Osteoblast (primary cell): ENCODE data around the gene SESN2. TPM values are rescaled to one million over a fixed set of nuclear protein-coding genes. Genes with fewer than 3 reads are reported as not detected.

Experiments used
- DNase-seq: peaks from one replicate; pipeline ENCODE4 v3.0.0; 2011; ENCODE audit warnings: low spot score, mixed read lengths; ENCODE audit not compliant: insufficient read length; ENCODE audit errors: missing footprints
- H2AFZ ChIP-seq: 2 replicates; pipeline ENCODE4 v1.6.0; 2011; ENCODE audit warnings: mild to moderate bottlenecking, low read length
- H3K27ac ChIP-seq: 2 replicates; pipeline ENCODE4 v1.5.1; 2011; ENCODE audit warnings: mild to moderate bottlenecking, low read depth, low read length, moderate library complexity
- H3K27me3 ChIP-seq: 2 replicates; pipeline ENCODE4 v1.6.0; 2012; ENCODE audit warnings: mild to moderate bottlenecking, control low read depth, inconsistent platforms, low read length, moderate library complexity; ENCODE audit not compliant: insufficient read depth
- H3K36me3 ChIP-seq: 2 replicates; pipeline ENCODE4 v1.5.1; 2011; ENCODE audit warnings: mild to moderate bottlenecking, low read length, control low read depth, moderate library complexity; ENCODE audit not compliant: insufficient read depth
- H3K4me1 ChIP-seq: 2 replicates; pipeline ENCODE4 v1.5.1; 2011; ENCODE audit warnings: mild to moderate bottlenecking, low read length, control low read depth, moderate library complexity; ENCODE audit not compliant: insufficient read depth
- H3K4me2 ChIP-seq: 2 replicates; pipeline ENCODE4 v1.6.0; 2011; ENCODE audit warnings: mild to moderate bottlenecking, low read length; ENCODE audit not compliant: insufficient read depth
- H3K4me3 ChIP-seq: fragments of 200-600 bp; sonication (generic); 3 replicates; pipeline ENCODE4 v1.5.1; 2012; ENCODE audit warnings: mild to moderate bottlenecking, low read length, inconsistent platforms; ENCODE audit not compliant: insufficient read depth
- H3K79me2 ChIP-seq: 2 replicates; pipeline ENCODE4 v1.6.0; 2012; ENCODE audit warnings: mild to moderate bottlenecking, low read length, control low read depth, inconsistent platforms; ENCODE audit not compliant: insufficient read depth
- H3K9me3 ChIP-seq: 2 replicates; pipeline ENCODE4 v1.5.1; 2011; ENCODE audit warnings: low read depth, low read length, control low read depth
- H4K20me1 ChIP-seq: 2 replicates; pipeline ENCODE4 v1.6.0; 2012; ENCODE audit warnings: mild to moderate bottlenecking, low read length, control low read depth; ENCODE audit not compliant: insufficient read depth
- CTCF ChIP-seq: IDR thresholded peaks from 2 replicates; pipeline ENCODE4 v1.5.1; 2011; ENCODE audit warnings: mild to moderate bottlenecking, low read depth, low read length, moderate library complexity; ENCODE audit errors: extremely low read depth
- total RNA-seq: library from RNA; depleted of rRNA; stranded (reverse); fragments of >200 nt; gene quantifications from 2 replicates; pipeline ENCODE4 v1.2.3, GENCODE V29; 2012

The SESN2 gene
- total RNA-seq, 1 donor, result 59.7 TPM

- Histone ChIP-seq H3K4me3 (no peak overlapping the region), H3K4me1 (peaks cover 5% of the 10 kb centered on the region), H3K27me3 (no peaks in the 10 kb centered on the region), H3K4me2 (no peak overlapping the region), H3K36me3 (no peaks in the 10 kb centered on the region), H3K9me3 (no peaks in the 10 kb centered on the region), H4K20me1 (no peaks in the 10 kb centered on the region), H3K27ac (no peak overlapping the region), H2AFZ (peak overlapping the region; percentile 78), H3K79me2 (no peaks in the 10 kb centered on the region)
- no peak for TF ChIP-seq CTCF
- peak; percentile 76 for DNase-seq
Measured at GRCh38 chr1:28313702-28314546, 54.6 kb downstream of the SESN2 start.

- H2AFZ ChIP-seq, result no peak overlapping the region
- no peak overlapping the region for H3K4me2 ChIP-seq
- no peaks in the 10 kb centered on the region for H3K27me3 ChIP-seq
- TF ChIP-seq CTCF, result no peak
- H4K20me1 ChIP-seq, result no peaks in the 10 kb centered on the region
- peaks cover 5% of the 10 kb centered on the region for H3K4me1 ChIP-seq
- no peaks in the 10 kb centered on the region for H3K36me3 ChIP-seq
- H3K27ac ChIP-seq, result no peak overlapping the region
- peak; percentile 46 for DNase-seq
- no peaks in the 10 kb centered on the region for H3K79me2 ChIP-seq
- H3K9me3 ChIP-seq, result no peaks in the 10 kb centered on the region
- H3K4me3 ChIP-seq, result no peak overlapping the region
Measured at GRCh38 chr1:28314547-28314941, 55.2 kb downstream of the SESN2 start.

GRCh38 chr1:28317014-28317413 lies 57.7 kb downstream of the SESN2 start:
- H3K4me2 ChIP-seq, result no peak overlapping the region
- no peak for DNase-seq
- no peak overlapping the region for H3K4me3 ChIP-seq
- H4K20me1 ChIP-seq, result no peaks in the 10 kb centered on the region
- H3K9me3 ChIP-seq, result no peaks in the 10 kb centered on the region
- H3K79me2 ChIP-seq, result no peaks in the 10 kb centered on the region
- no peak for TF ChIP-seq CTCF
- H3K4me1 ChIP-seq, result peaks cover 5% of the 10 kb centered on the region
- no peak overlapping the region for H2AFZ ChIP-seq
- H3K27ac ChIP-seq, result no peak overlapping the region
- H3K36me3 ChIP-seq, result no peaks in the 10 kb centered on the region
- H3K27me3 ChIP-seq, result no peaks in the 10 kb centered on the region

- no peaks in the 10 kb centered on the region for H3K27me3 ChIP-seq
- H4K20me1 ChIP-seq, result no peaks in the 10 kb centered on the region
- H3K4me1 ChIP-seq, result no peaks in the 10 kb centered on the region
- no peak for TF ChIP-seq CTCF
- H2AFZ ChIP-seq, result no peak overlapping the region
- H3K36me3 ChIP-seq, result no peaks in the 10 kb centered on the region
- H3K9me3 ChIP-seq, result no peaks in the 10 kb centered on the region
- no peak overlapping the region for H3K27ac ChIP-seq
- no peak overlapping the region for H3K4me2 ChIP-seq
- no peak overlapping the region for H3K4me3 ChIP-seq
- H3K79me2 ChIP-seq, result no peaks in the 10 kb centered on the region
- DNase-seq, result no peak
Measured at GRCh38 chr1:28322194-28322593, 62.9 kb downstream of the SESN2 start.
